Measurements from ENCODE around the gene LIME1. TPM values are rescaled to one million over a fixed set of nuclear protein-coding genes. Genes with fewer than 3 reads are reported as not detected.

Gene LIME1
- total RNA-seq, 2 donors from 2014 or later = 4.9 to 14.0 TPM

- peak in 3 of 4 donors; percentile 19 to 43 (median 37) for DNase-seq
- intact Hi-C loops (cut with DNase I) = no loop called here
- H3K4me3 ChIP-seq = no peak overlapping the region
- ATAC-seq = peak; percentile 17
- peaks cover 37% of the 10 kb centered on the region for H3K4me1 ChIP-seq
- H3K9me3 ChIP-seq = no peaks in the 10 kb centered on the region
- H3K27me3 ChIP-seq = no peaks in the 10 kb centered on the region
- TF ChIP-seq CTCF (IDR thresholded peaks at IDR 0.05) (no peak), POLR2A (IDR thresholded peaks at IDR 0.05) (no peak)
- H3K27ac ChIP-seq = no peak overlapping the region
- H3K36me3 ChIP-seq (replicated peaks in 1 of 2; ENCODE audit: insufficient read depth in 1 of 2, low read depth in 2 of 2) = no peaks in the 10 kb centered on the region
- WGBS, 2 donors = 21 to 37% methylated on average over 3 to 6 of the region's 6 CpGs
These were observed 40.2 kb upstream of the LIME1 start for GRCh38 chr20:63696306-63696627.

- DNase-seq (peak in 2 of 4 donors; percentile 19), ATAC-seq (no peak)
- TF ChIP-seq POLR2A (IDR thresholded peaks at IDR 0.05) = peak in 2 of 3 donors; percentile 1 to 12
- no peak for TF ChIP-seq CTCF (IDR thresholded peaks at IDR 0.05)
- H3K27me3 ChIP-seq = no peaks in the 10 kb centered on the region
- no peak within 1 kb of the TSS for H3K27ac ChIP-seq
- WGBS, 2 donors = 13 to 17% methylated on average over 1 to 52 of the region's 52 CpGs
- intact Hi-C loops (cut with DNase I) = no loop called here
- no peaks in the 10 kb centered on the region for H3K9me3 ChIP-seq
- H3K4me1 ChIP-seq = peaks cover 37% of the 10 kb centered on the region
- no peak within 1 kb of the TSS for H3K4me3 ChIP-seq
- no peaks in the 10 kb centered on the region for H3K36me3 ChIP-seq (replicated peaks in 1 of 2; ENCODE audit: insufficient read depth in 1 of 2, low read depth in 2 of 2)
These were observed 39.7 kb upstream of the LIME1 start, which contains the start of gene TNFRSF6B for GRCh38 chr20:63696628-63697356. Gene TNFRSF6B (plus strand): TSS chr20:63696652. CDS start chr20:63696768, 116 bp downstream.

- intact Hi-C loops (cut with DNase I) = no loop called here
These were observed 39.1 kb upstream of the LIME1 start for GRCh38 chr20:63697357-63697867.

GRCh38 chr20:63697868-63698545 lies 38.5 kb upstream of the LIME1 start:
- no peaks in the 10 kb centered on the region for H3K36me3 ChIP-seq (replicated peaks in 1 of 2; ENCODE audit: insufficient read depth in 1 of 2, low read depth in 2 of 2)
- DNase-seq = peak in 2 of 4 donors; percentile 5 to 11
- H3K4me1 ChIP-seq = peaks cover 37% of the 10 kb centered on the region
- intact Hi-C loops (cut with DNase I) = no loop called here
- H3K9me3 ChIP-seq = no peaks in the 10 kb centered on the region
- no peak overlapping the region for H3K4me3 ChIP-seq
- no peak overlapping the region for H3K27ac ChIP-seq
- no peak for ATAC-seq
- WGBS, 2 donors = 81 to 89% methylated on average over 35 to 40 of the region's 40 CpGs
- H3K27me3 ChIP-seq = no peaks in the 10 kb centered on the region
- TF ChIP-seq CTCF (IDR thresholded peaks at IDR 0.05) (no peak), POLR2A (IDR thresholded peaks at IDR 0.05) (no peak)

More at GRCh38 chr20:63697357-63697867, 39.1 kb upstream of the LIME1 start:
- no peak for TF ChIP-seq POLR2A (IDR thresholded peaks at IDR 0.05)
- Histone ChIP-seq H3K9me3 (no peaks in the 10 kb centered on the region), H3K4me1 (peaks cover 37% of the 10 kb centered on the region), H3K36me3 (replicated peaks in 1 of 2; ENCODE audit: insufficient read depth in 1 of 2, low read depth in 2 of 2) (no peaks in the 10 kb centered on the region), H3K4me3 (no peak overlapping the region), H3K27me3 (no peaks in the 10 kb centered on the region), H3K27ac (no peak overlapping the region)
- ATAC-seq = no peak
- WGBS, 2 donors = 57 to 65% methylated on average over 3 to 5 of the region's 7 CpGs
- peak in 2 of 4 donors; percentile 9 to 20 for DNase-seq

GRCh38 chr20:63698739-63699465 lies 37.6 kb upstream of the LIME1 start:
- intact Hi-C loops (cut with DNase I) = no loop called here
- WGBS, 2 donors = 67 to 73% methylated on average over 4 to 19 of the region's 19 CpGs
- no peaks in the 10 kb centered on the region for H3K27me3 ChIP-seq
- H3K9me3 ChIP-seq = no peaks in the 10 kb centered on the region
- TF ChIP-seq CTCF (IDR thresholded peaks at IDR 0.05) (no peak), POLR2A (IDR thresholded peaks at IDR 0.05) (no peak)
- H3K4me3 ChIP-seq = no peak overlapping the region
- ATAC-seq (peak; percentile 41), DNase-seq (peak; percentile 7 to 59 (median 36))
- no peaks in the 10 kb centered on the region for H3K36me3 ChIP-seq (replicated peaks in 1 of 2; ENCODE audit: insufficient read depth in 1 of 2, low read depth in 2 of 2)
- H3K27ac ChIP-seq = peak overlapping the region in 2 of 4 donors; percentile 54 to 57
- peaks cover 37% of the 10 kb centered on the region for H3K4me1 ChIP-seq
